ENCODE results near the gene TPPP3.

GRCh38 chr16:67411339-67411738, 18.0 kb upstream of the TPPP3 start:
- no peak for TF ChIP-seq CTCF (IDR thresholded peaks at IDR 0.05)
- no peak for TF ChIP-seq POLR2A (IDR thresholded peaks at IDR 0.05; ENCODE audit: low read depth)
- TF ChIP-seq EP300 (IDR thresholded peaks at IDR 0.05), result no peak

Data from esophagus muscularis mucosa (tissue), 4 donors.